ENCODE data around the gene SLC12A2. TPM values are rescaled to one million over a fixed set of nuclear protein-coding genes. Genes with fewer than 3 reads are reported as not detected.

The SLC12A2 gene
- total and polyA plus RNA-seq, 9 of the 15 experiments (the other 6 are each of a cell fraction or from before 2014, with no cell fraction given): 5.1 to 20.3 (median 12.6) TPM

DNA sequence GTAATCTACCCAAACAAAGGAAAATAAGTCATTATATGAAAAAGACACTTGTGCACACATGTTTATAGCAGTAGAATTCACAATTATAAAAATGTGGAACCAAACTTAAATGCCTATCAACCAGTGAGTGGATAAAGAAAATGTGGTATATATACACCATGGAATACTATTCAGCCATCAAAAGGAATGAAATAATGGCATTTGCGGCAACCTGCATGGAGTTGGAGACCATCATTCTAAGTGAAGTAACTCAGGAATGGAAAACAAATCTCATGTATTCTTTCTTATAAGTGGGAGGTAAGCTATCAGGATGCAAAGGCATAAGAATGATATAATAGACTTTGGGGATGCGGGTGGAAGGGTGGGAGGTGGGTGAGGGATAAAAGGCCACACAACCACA, 34.6 kb downstream of the SLC12A2 start:
- no peak for ATAC-seq
- Histone ChIP-seq H3K4me3 (no peak overlapping the region), H3K9me3 (replicated peaks; ENCODE audit: control insufficient read depth, insufficient read depth, low read depth, low read length) (0 out of 2 replicates have a peak, but pooled peaks cover 1% of the 10 kb centered on the region), H3K9me1 (ENCODE audit: control insufficient read depth, insufficient read depth, low read length) (no peaks in the 10 kb centered on the region), H3K4me2 (ENCODE audit: insufficient read depth, low read length) (no peak overlapping the region), H4K20me1 (replicated peaks; ENCODE audit: control insufficient read depth, insufficient read depth, low read length) (no peaks in the 10 kb centered on the region), H3K27ac (ENCODE audit: extremely low read depth, low read depth, low read length) (no peak overlapping the region), H3K79me2 (ENCODE audit: control insufficient read depth, insufficient read depth, low read length) (no peaks in the 10 kb centered on the region), H3K36me3 (ENCODE audit: control insufficient read depth, insufficient read depth, low read length) (peaks cover 30% of the 10 kb centered on the region), H3K27me3 (ENCODE audit: control insufficient read depth in 2 of 2, insufficient read depth in 2 of 2, low read length in 2 of 2) (no peaks in the 10 kb centered on the region), H3K4me1 (replicated peaks in 1 of 2; ENCODE audit: control insufficient read depth in 2 of 2, insufficient read depth in 2 of 2, low read length in 2 of 2) (no peaks in the 10 kb centered on the region), H3K9ac (ENCODE audit: insufficient read depth in 1 of 2, low read depth in 2 of 2, low read length in 2 of 2) (no peak overlapping the region), H2AFZ (ENCODE audit: low read depth, low read length) (no peak overlapping the region)
- no peak for TF ChIP-seq CC2D1A (IDR thresholded peaks at IDR 0.05)
- TF ChIP-seq ZNF77 (CRISPR knock-in tag; IDR thresholded peaks at IDR 0.05): no peak
- peak; percentile 25 for TF ChIP-seq ZNF146 (CRISPR knock-in tag; IDR thresholded peaks at IDR 0.05; ENCODE audit: unreplicated experiment)
- WGBS (ENCODE audit: insufficient coverage, low coverage, missing lambda C conversion rate): 95% methylated on average over 2 of the region's 2 CpGs
- CTCF ChIA-PET (ENCODE audit: low intra/inter-chr PET ratio): no interaction called here
- no peak for DNase-seq (ENCODE audit: extremely low read depth in 1 of 4, low spot score in 3 of 4)
- in situ Hi-C loops (cut with MboI): no loop called here
- BruUV-seq (replicated peaks): no TSS peak
- POLR2A ChIA-PET: no interaction called here
- intact Hi-C loops (cut with micrococcal nuclease): no loop called here
- FAIRE-seq: no peak

DNA sequence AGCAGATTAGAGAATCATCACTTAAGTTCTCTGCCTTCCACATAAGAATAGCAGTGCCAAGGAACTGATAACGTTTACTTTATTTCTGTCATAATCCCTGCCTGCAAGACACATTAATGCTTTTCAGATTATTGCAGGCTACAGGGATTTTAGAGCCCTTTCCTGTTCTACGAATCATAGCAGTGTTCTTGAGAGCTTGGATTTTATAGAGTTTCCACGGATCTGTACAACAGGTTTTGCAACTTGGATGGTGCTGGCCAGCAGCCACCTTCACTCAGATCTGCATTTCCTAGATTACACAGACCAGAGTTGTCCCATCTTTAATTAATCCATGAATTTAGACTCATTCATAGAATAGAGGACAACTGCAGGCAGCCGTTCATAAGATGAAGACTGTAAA, 38.1 kb downstream of the SLC12A2 start:
- Histone ChIP-seq H3K4me2 (ENCODE audit: insufficient read depth, low read length) (no peak overlapping the region), H3K79me2 (ENCODE audit: control insufficient read depth, insufficient read depth, low read length) (no peaks in the 10 kb centered on the region), H3K4me3 (no peak overlapping the region), H3K9me1 (ENCODE audit: control insufficient read depth, insufficient read depth, low read length) (no peaks in the 10 kb centered on the region), H2AFZ (ENCODE audit: low read depth, low read length) (no peak overlapping the region), H3K27me3 (ENCODE audit: control insufficient read depth in 2 of 2, insufficient read depth in 2 of 2, low read length in 2 of 2) (no peaks in the 10 kb centered on the region), H3K9ac (ENCODE audit: insufficient read depth in 1 of 2, low read depth in 2 of 2, low read length in 2 of 2) (no peak overlapping the region), H4K20me1 (replicated peaks; ENCODE audit: control insufficient read depth, insufficient read depth, low read length) (no peaks in the 10 kb centered on the region), H3K27ac (ENCODE audit: extremely low read depth, low read depth, low read length) (no peak overlapping the region), H3K4me1 (replicated peaks in 1 of 2; ENCODE audit: control insufficient read depth in 2 of 2, insufficient read depth in 2 of 2, low read length in 2 of 2) (no peaks in the 10 kb centered on the region), H3K36me3 (ENCODE audit: control insufficient read depth, insufficient read depth, low read length) (peaks cover 2% of the 10 kb centered on the region; the same call in 1 of the 3 replicates), H3K9me3 (replicated peaks; ENCODE audit: control insufficient read depth, insufficient read depth, low read depth, low read length) (0 out of 2 replicates have a peak, but pooled peaks cover 1% of the 10 kb centered on the region)
- BruUV-seq (replicated peaks): no TSS peak
- ChIA-PET POLR2A (interaction anchor here (0.8 kb wide), 1 partner anchor 11 kb away, joined by 3 read pairs; no protein-coding TSS in a partner anchor), CTCF (ENCODE audit: low intra/inter-chr PET ratio) (no interaction called here)
- no peak for DNase-seq (ENCODE audit: extremely low read depth in 1 of 4, low spot score in 3 of 4)
- in situ Hi-C loops (cut with MboI) (no loop called here), intact Hi-C loops (cut with micrococcal nuclease) (no loop called here)
- no peak for FAIRE-seq
- ATAC-seq: no peak
- 57% methylated on average over 4 of the region's 4 CpGs for WGBS (ENCODE audit: insufficient coverage, low coverage, missing lambda C conversion rate)
- no peak for TF ChIP-seq YBX1 (IDR thresholded peaks at IDR 0.05)
- TF ChIP-seq, protein P1, sequence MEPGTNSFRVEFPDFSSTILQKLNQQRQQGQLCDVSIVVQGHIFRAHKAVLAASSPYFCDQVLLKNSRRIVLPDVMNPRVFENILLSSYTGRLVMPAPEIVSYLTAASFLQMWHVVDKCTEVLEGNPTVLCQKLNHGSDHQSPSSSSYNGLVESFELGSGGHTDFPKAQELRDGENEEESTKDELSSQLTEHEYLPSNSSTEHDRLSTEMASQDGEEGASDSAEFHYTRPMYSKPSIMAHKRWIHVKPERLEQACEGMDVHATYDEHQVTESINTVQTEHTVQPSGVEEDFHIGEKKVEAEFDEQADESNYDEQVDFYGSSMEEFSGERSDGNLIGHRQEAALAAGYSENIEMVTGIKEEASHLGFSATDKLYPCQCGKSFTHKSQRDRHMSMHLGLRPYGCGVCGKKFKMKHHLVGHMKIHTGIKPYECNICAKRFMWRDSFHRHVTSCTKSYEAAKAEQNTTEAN (CRISPR knock-in tag; IDR thresholded peaks at IDR 0.05): no peak
- no peak for TF ChIP-seq ZNF384 (IDR thresholded peaks at IDR 0.05; ENCODE audit: low read depth, low read length)
- TF ChIP-seq, protein P2, sequence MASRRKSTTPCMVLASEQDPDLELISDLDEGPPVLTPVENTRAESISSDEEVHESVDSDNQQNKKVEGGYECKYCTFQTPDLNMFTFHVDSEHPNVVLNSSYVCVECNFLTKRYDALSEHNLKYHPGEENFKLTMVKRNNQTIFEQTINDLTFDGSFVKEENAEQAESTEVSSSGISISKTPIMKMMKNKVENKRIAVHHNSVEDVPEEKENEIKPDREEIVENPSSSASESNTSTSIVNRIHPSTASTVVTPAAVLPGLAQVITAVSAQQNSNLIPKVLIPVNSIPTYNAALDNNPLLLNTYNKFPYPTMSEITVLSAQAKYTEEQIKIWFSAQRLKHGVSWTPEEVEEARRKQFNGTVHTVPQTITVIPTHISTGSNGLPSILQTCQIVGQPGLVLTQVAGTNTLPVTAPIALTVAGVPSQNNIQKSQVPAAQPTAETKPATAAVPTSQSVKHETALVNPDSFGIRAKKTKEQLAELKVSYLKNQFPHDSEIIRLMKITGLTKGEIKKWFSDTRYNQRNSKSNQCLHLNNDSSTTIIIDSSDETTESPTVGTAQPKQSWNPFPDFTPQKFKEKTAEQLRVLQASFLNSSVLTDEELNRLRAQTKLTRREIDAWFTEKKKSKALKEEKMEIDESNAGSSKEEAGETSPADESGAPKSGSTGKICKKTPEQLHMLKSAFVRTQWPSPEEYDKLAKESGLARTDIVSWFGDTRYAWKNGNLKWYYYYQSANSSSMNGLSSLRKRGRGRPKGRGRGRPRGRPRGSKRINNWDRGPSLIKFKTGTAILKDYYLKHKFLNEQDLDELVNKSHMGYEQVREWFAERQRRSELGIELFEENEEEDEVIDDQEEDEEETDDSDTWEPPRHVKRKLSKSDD (conservative IDR thresholded peaks at IDR 0.05; ENCODE audit: low read length): no peak
- TF ChIP-seq, protein P3, sequence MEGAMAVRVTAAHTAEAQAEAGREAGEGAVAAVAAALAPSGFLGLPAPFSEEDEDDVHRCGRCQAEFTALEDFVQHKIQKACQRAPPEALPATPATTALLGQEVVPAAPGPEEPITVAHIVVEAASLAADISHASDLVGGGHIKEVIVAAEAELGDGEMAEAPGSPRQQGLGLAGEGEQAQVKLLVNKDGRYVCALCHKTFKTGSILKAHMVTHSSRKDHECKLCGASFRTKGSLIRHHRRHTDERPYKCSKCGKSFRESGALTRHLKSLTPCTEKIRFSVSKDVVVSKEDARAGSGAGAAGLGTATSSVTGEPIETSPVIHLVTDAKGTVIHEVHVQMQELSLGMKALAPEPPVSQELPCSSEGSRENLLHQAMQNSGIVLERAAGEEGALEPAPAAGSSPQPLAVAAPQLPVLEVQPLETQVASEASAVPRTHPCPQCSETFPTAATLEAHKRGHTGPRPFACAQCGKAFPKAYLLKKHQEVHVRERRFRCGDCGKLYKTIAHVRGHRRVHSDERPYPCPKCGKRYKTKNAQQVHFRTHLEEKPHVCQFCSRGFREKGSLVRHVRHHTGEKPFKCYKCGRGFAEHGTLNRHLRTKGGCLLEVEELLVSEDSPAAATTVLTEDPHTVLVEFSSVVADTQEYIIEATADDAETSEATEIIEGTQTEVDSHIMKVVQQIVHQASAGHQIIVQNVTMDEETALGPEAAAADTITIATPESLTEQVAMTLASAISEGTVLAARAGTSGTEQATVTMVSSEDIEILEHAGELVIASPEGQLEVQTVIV (CRISPR knock-in tag; IDR thresholded peaks at IDR 0.05; ENCODE audit: borderline replicate concordance): no peak
- no peak for TF ChIP-seq XRCC4 (IDR thresholded peaks at IDR 0.05; ENCODE audit: extremely low read depth, insufficient read depth, insufficient read length)
- no peak for TF ChIP-seq CBX2 (IDR thresholded peaks at IDR 0.05; ENCODE audit: insufficient read depth, low read length, poor library complexity, severe bottlenecking)
